ENCODE measurements around the gene EMC8.
"Not testable (repeated sequence)": the region's sequence is repeated elsewhere in the genome, so short reads cannot be mapped to it uniquely, and the experiment has no call there.

EMC8 gene

GRCh38 chr16:85799497-85800320 is at the start of gene EMC8, which contains the start of gene COX4I1:
TSS of gene EMC8 (minus strand) at chr16:85799544. CDS start at chr16:85799295, 249 bp downstream.
TSS of gene COX4I1 (plus strand) at chr16:85799695. CDS start at chr16:85801206, 1,511 bp downstream.
- peak; percentile 96 to 98 (median 98) for DNase-seq

- DNase-seq: no peak
Observed at GRCh38 chr16:85848986-85849385, 49.6 kb upstream of the EMC8 start.

- no peak for DNase-seq
Observed at GRCh38 chr16:85847681-85848601, 48.6 kb upstream of the EMC8 start.

GRCh38 chr16:85847036-85847435 is 47.7 kb upstream of the EMC8 start:
- no peak for DNase-seq

- DNase-seq: no peak
Observed at GRCh38 chr16:85846461-85846860, 47.1 kb upstream of the EMC8 start.

- DNase-seq: no peak
Observed at GRCh38 chr16:85845266-85845665, 45.9 kb upstream of the EMC8 start.

GRCh38 chr16:85844786-85845185 is 45.4 kb upstream of the EMC8 start:
- peak; percentile 48 to 65 (median 51) for DNase-seq

- DNase-seq: no peak
Observed at GRCh38 chr16:85844169-85844481, 44.8 kb upstream of the EMC8 start.

GRCh38 chr16:85843471-85844168 is 44.3 kb upstream of the EMC8 start:
- DNase-seq: no peak

- no peak for DNase-seq
Observed at GRCh38 chr16:85842848-85843247, 43.5 kb upstream of the EMC8 start.

GRCh38 chr16:85842435-85842834 is 43.1 kb upstream of the EMC8 start:
- DNase-seq: no peak

GRCh38 chr16:85840801-85841200 is 41.5 kb upstream of the EMC8 start:
- DNase-seq: no peak

GRCh38 chr16:85840395-85840794 is 41.1 kb upstream of the EMC8 start:
- no peak for DNase-seq

GRCh38 chr16:85839681-85840240 is 40.4 kb upstream of the EMC8 start:
- DNase-seq: peak in 1 of 3 donors; percentile 33

- DNase-seq: no peak
Observed at GRCh38 chr16:85838876-85839585, 39.7 kb upstream of the EMC8 start.

- peak; percentile 91 to 92 (median 91) for DNase-seq
Observed at GRCh38 chr16:85838381-85838780, 39.0 kb upstream of the EMC8 start.

- not testable (repeated sequence) for DNase-seq
Observed at GRCh38 chr16:85837654-85838053, 38.3 kb upstream of the EMC8 start.

- DNase-seq: peak in 2 of 3 donors; percentile 31 to 48
Observed at GRCh38 chr16:85836706-85837582, 37.6 kb upstream of the EMC8 start.

- DNase-seq: no peak
Observed at GRCh38 chr16:85835956-85836705, 36.8 kb upstream of the EMC8 start.

- no peak for DNase-seq
Observed at GRCh38 chr16:85835227-85835751, 35.9 kb upstream of the EMC8 start.
